ENCODE results near the gene SAMD11.

Gene SAMD11

DNA sequence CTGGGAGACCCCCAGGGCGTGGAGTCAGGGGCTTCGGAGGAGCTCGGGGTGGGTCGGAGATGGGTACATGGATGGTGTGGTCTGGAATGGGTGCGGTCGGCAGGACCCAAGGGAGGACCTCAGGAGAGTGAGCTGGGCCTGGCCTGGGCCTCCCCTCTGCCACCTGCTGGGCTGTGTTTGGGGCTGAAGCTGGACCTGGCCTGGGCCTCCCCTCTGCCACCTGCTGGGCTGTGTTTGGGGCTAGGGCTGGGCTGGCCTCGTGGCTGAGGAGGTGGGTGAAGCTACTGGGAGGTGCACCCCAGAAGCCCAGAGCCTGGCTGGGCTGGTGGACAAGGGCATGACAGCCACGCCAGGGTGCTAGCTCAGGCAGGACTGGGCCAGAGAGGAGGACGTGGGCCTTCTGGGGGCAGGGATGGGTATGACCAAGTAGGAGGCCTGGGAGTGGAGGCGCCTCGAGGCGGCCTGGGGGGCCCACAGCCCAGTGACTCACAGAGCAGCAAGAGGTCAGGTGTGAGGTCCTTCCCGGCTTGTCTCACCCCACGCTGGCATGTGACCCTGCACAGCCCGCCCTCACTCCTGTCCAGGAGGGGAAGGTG lies 14.5 kb downstream of the SAMD11 start:
- DNase-seq (ENCODE audit: low read depth) = no peak
- TF ChIP-seq, protein P1, sequence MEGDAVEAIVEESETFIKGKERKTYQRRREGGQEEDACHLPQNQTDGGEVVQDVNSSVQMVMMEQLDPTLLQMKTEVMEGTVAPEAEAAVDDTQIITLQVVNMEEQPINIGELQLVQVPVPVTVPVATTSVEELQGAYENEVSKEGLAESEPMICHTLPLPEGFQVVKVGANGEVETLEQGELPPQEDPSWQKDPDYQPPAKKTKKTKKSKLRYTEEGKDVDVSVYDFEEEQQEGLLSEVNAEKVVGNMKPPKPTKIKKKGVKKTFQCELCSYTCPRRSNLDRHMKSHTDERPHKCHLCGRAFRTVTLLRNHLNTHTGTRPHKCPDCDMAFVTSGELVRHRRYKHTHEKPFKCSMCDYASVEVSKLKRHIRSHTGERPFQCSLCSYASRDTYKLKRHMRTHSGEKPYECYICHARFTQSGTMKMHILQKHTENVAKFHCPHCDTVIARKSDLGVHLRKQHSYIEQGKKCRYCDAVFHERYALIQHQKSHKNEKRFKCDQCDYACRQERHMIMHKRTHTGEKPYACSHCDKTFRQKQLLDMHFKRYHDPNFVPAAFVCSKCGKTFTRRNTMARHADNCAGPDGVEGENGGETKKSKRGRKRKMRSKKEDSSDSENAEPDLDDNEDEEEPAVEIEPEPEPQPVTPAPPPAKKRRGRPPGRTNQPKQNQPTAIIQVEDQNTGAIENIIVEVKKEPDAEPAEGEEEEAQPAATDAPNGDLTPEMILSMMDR (IDR thresholded peaks at IDR 0.05; ENCODE audit: insufficient read depth, low read depth, low read length, missing control alignments) = peak; percentile 36

DNA sequence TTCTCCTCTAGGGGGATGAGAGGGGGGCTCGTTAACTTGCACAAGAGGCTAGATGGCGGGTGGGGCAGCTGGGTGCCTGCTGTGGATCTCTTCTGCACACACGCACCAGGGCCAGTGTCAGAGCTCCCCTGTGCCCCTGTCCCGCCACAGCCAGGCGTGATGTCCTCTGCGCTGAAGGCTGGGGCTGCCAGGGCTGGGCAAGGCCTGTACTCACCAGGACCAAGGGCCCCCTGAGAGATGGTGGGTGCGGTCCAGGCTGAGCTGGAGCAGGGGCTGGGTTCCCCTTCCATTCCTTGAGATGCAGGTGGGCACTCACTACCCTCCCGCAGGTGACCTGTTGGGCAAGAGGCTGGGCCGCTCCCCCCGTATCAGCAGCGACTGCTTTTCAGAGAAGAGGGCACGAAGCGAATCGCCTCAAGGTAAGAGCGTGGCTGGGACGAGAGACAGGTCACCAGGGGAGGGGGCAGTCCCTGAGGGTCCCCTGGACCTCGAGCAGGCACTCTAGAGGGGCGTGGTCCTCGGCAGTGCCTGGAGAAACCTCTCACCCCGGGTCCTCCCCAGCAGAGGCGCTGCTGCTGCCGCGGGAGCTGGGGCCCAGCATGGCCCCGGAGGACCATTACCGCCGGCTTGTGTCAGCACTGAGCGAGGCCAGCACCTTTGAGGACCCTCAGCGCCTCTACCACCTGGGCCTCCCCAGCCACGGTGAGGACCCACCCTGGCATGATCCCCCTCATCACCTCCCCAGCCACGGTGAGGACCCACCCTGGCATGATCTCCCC lies 15.2 kb downstream of the SAMD11 start:
- TF ChIP-seq, protein P1 (IDR thresholded peaks at IDR 0.05; ENCODE audit: insufficient read depth, low read depth, low read length, missing control alignments) = no peak
- DNase-seq (ENCODE audit: low read depth) = no peak
- H3K4me3 ChIP-seq (ENCODE audit: low read depth, low read length) = no peak overlapping the region

More for the DNA sequence above, 14.5 kb downstream of the SAMD11 start:
- no peak overlapping the region for H3K4me3 ChIP-seq (ENCODE audit: low read depth, low read length)

DNA sequence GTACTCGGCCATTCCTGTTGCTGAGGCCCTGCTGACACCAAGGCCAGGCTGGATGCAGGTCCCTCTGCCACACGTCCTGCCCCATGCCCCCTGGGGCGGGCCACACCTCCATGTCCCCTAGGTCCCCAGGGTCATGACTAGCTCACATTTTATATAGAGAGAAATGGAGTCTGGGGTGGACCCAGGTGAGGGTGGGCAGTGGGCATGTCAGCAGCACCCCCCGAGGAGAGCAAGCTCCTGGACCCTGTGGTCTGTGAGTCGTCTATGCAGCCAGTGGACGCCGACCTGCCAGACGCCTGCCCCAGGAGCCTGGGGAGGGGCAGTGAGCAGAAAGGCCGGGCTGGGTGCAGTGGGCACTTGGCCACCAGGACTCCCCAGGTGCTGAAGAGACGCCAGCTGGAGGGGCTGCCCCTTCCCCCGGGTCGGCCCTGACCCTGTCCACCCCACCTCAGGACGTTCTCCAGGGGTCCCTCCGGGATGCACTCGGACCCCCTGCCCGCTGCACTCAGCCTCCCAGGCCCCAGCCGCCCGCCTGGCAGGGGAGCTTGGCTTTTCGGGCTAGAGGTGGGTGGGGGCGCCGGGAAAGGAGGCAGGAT lies 15.9 kb downstream of the SAMD11 start:
- no peak for DNase-seq (ENCODE audit: low read depth)
- TF ChIP-seq, protein P1 (IDR thresholded peaks at IDR 0.05; ENCODE audit: insufficient read depth, low read depth, low read length, missing control alignments) = no peak
- H3K4me3 ChIP-seq (ENCODE audit: low read depth, low read length) = no peak overlapping the region

DNA sequence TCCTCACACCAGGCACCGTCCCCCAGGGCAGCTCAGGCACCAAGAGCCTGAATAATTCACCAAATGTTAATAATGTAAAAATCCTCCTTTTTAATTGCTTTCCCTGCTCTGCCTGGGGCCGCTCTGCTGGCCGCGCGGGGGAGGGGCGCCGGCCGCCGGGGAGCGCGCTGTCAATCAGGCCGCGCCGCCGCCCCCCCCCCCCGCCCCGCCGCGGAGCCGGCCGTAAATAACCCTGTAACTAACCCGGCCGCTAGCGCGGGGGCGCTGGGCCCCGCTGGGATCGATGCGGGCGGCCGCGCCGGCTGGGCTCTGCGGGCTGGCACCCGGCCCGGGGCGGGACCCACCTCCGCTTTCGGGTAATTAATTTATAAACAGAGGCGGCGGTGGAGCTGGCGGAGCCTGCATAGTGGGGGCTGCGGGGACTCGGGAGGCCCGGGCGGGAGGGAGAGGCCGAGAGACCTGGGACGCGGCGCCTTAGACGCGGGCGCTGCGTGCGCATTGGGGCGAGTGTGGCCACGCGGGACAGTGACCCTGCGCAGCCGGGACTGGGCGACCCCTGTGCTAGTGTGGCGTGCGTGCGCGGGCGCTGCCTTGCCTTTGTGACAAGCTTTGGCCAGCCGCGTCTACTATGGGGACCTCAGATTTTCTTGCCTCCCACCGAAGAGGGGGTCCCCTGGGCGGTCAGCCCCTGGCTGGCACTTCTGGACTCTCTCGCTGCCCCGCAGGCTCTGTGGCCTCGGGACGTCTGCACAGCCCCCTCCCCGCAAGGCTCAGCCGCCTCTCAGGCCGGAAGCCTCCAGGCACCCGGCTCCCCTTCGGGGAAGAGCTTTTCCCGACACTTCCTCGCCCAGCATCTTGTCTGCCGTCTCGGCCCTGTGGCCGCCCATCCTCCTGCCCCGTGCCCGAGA lies 16.6 kb downstream of the SAMD11 start:
- no peak overlapping the region for H3K4me3 ChIP-seq (ENCODE audit: low read depth, low read length)
- no peak for DNase-seq (ENCODE audit: low read depth)

DNA sequence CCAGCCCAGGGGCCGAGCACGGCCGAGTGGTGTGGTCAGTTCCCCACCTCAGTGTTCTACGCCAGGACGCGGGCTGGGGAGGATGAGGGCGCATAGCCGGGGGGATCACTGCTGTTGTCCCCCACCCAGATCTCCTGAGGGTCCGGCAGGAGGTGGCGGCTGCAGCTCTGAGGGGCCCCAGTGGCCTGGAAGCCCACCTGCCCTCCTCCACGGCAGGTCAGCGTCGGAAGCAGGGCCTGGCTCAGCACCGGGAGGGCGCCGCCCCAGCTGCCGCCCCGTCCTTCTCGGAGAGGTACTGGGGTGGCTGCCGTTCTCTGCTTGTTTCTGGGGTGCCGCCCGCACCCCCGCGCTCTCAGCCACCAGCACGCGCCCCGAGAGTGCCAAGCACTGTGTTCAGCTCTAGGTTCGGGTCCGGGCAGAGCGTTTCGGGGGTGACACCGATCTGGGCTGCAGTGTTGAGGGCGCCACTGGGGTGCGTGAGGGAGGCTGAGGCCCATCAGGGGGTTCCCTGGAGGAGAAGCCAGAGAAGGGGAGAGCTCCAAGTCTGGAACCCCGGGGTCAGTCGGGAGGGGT lies 17.4 kb downstream of the SAMD11 start:
- H3K4me3 ChIP-seq (ENCODE audit: low read depth, low read length) = no peak overlapping the region
- no peak for DNase-seq (ENCODE audit: low read depth)
- TF ChIP-seq, protein P1 (IDR thresholded peaks at IDR 0.05; ENCODE audit: insufficient read depth, low read depth, low read length, missing control alignments) = no peak

More for the DNA sequence above, 16.6 kb downstream of the SAMD11 start:
- TF ChIP-seq, protein P1 (IDR thresholded peaks at IDR 0.05; ENCODE audit: insufficient read depth, low read depth, low read length, missing control alignments) = no peak
